NCI-H82 (cell line): ENCODE results near the gene RXRG.
A peak's percentile ranks its signal among the peaks of the same experiment; 100 is the strongest.

Experiments
- DNase-seq: peaks from one replicate; lab custom pipeline; 2025; lab: John Stamatoyannopoulos, UW

Gene RXRG

DNA sequence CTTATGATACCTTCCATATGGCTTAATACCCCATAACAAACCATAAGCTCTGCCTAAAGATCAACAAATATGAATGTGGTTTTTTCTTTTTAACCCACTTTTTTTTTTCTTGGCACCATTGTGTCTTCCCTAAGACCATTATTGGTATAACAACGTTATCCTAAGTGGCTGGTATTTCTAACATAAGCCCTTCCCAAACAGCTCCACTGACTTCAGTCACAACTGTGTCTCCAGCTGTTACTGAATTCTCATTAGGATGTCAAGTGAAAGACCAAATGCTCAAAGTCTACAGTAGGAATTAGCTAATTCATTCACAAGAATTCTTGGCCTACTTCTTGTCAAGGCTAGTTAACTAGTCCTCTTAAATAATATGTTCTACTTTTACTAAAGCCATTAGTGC lies 4.2 kb upstream of the RXRG start:
- peak; percentile 88 for DNase-seq

DNA sequence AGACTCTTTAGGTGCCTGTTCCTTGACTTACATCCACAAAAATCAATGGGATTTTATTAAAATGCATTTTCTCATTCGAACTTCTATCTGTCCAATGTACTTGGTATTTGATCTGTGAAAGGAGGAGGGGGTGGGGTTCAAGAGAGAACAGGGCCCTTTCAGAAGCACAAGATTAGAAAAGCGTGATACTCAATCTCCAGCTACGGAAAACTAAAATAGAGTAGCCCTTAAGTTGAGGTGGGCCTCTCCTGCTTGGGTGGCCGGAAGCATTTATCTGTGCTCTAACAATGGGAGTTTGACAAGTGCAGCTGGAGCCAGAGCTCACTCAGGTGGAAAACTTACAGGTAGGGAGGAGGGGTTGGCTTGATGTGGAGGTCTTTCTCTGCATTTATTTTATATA lies 462 bp upstream of the RXRG start:
- DNase-seq: peak; percentile 49

DNA sequence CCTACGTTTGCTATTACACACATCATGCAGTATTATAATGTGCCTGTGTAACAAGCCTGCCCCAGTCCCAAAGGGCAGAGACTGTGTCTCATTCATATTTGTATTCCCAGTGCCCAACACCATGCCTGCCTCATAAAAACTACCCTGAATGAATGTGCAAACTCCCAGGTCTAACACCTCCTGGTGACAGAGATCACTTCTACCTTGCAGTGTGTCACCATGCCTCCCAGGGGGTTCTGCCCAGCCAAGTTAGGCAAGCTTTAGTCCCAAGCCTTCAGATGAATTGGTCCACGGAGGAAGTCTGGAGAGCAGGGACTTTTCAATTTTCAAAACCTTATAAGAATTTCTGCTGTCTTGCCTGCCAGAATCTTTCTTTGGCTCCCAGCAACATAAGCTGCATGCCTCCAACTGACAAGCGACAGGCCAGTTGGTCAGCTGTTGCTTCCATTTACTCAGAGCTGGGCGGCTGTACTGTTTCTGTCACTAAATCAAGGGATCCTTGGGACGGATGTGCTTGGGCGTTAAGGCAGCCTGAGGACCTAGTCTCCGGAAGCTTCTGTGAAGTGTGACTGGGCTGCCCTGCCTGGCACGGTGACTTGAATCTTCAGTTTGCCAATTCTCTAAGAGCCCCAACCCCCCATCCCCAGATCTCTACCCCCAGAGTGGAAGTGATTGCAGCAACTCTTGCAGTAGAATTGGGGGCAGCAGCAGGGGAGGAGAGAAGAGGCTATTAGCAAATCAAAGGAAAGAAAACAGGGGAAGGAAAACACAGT lies 1.2 kb downstream of the RXRG start:
- peak; percentile 75 for DNase-seq

DNA sequence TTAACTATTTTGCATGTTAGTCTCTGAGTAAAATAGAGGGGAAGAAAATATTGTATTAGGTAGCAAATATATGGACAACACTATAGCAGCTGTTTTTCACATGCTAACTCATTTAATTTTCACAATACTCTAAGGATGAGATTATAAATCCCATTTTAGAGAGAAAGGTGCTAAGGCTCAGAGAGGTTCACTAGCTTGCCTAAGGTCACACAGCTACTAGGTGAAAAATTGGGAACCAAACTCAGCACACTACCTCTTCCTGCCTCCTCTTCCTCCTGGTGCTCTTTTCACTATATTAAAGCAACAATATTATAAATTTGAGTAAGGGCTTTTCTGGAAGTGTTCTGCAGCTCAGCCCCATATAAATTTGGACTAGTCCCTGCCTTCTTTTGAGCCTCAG lies 2.3 kb downstream of the RXRG start:
- DNase-seq: no peak

DNA sequence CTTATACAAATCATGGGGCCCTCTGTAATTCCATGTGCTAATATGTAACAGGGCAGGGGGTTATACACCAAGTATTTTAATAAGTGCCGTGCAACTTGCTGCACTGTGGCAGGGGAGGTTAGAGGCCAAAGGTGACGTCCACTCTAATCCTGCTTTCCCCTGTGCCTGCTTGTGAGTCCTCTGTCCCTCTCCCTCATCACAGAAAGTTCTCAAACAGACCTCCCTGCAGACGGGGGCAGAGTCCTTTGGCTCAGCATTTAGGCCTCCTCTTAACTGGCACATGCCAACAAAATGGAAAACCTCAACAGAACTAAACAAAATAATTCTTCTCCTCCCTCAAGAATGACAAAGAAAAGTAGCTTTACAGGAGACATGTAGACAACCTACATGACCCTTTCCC lies 2.9 kb downstream of the RXRG start:
- peak; percentile 73 for DNase-seq

DNA sequence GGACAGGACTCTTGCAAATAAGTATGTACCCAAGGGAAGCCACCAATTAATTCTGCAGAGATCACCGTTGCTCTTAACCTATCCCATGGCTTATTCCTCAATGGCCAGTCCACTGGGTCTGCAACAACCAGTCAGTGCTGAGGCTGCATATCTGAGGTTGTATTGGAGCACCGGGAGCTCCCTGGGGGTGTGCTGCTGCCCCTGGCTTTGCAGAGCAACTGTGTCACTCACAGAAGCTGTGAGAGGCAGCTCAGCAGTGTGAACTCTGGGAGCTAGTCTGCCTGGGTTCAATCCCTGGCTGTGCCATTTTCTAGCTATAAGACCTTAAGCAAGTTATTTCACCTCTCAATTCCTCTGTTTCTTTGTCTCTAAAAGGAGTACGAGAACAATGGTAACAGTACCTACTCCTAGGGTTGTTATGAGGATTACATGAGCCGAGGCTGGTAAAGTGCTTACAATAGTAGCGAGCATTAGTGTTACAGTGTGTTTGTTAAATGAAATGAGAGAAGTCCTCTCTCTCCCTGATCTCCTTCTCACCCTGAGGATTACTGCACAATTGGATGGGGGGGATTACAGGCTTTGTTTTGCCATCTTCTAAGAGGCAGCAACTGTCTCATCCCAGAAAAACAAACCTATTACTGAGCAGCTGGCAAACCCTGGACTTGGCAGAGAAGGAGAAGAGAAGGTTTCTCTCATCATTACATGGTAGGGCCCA lies 3.6 kb downstream of the RXRG start:
- peak; percentile 99 for DNase-seq

DNA sequence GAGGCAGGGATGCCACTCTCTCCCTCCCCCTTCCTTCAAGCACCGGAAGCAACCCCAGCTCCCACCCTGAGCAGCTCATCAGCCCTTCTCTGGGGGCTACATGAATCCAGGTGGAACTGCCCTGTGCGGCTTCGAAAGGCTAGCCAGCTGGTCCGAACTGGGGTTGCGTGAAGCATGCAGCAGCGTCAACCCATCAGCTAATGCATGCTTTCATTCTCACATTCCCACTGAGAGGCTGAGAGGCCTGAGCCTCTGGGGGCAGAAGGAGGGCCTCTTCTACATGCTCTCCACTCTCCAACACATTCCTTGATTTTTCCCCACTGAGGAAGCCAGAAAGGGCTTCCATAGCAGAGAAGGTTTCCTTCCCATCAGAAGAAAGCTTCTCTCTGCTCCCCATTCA lies 5.6 kb downstream of the RXRG start:
- DNase-seq: peak; percentile 85

DNA sequence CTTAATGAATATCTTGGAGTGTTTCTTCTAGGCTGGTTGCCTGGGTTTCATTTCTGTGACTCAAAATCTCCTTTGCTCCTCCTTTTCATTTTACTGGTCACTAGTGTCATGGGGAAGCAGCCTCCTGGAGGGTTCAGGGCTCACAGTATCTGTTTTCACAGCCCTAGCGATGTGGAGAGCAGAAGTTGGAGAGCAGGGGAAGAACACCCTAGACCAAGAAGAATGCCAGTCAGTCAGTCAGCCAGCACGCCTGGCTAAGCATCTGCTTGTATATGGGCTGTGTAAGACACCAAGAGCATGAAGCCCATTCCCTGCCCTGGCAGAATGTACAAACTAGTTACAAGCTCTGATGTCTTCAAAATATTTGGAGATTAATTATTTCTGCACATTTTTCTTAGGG lies 7.9 kb downstream of the RXRG start:
- peak; percentile 15 for DNase-seq

DNA sequence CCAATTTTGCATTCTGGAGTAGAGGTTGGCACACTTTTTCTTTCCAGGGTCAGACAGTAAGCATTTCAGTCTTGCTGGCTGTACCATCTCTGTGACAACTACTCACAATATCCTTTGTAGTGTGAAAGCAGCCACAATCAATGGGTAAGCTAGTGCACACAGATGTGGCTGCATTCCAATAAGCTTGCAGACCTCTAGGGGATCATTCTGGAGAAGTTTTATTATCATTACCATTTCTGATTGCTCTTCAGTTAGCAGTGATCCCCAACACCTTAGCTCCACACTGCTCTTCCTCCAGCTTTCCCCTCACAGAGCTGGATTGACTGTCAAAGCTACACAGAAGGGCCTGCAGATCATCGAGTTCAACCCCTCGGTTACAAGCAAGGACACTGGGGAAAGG lies 9.1 kb downstream of the RXRG start:
- peak; percentile 23 for DNase-seq

DNA sequence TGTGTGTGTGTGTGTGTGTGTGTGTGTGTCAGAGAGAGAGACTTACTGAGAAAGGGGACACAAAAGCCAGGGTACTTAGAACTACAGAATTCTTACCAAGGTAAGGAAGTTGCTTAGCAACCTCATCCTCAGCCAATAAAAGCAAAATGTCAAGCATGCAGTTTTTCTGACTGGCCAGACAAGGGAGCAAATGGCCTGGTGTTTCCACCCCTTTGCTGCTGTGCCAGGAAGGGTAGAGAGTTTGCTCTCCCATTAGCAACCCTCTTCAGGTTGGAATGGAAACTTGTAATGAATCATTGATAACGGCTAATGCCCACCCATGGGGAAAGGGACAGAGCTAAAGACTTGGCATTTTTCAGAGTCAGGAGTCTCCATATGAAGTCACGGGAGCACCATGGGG lies 10.6 kb downstream of the RXRG start:
- DNase-seq: no peak

DNA sequence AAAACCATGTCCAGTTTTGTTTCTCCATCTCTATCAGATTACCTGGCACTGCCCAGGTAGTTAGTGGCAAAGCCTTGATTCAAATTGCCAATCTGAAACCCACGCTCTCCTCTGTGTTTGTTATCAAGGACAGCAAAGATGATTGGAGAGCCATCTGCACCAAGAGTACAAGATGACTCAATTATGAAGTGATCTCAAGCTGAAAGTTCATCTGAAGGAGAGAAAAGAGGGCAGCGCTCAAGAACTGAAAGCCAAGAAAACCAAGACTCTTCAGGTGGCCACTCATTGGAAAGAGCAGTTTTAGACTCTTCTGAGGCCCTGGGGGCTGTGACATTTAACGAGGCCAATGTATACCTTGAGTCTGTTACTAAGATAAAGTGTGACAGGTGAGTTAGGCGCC lies 13.8 kb downstream of the RXRG start:
- no peak for DNase-seq

DNA sequence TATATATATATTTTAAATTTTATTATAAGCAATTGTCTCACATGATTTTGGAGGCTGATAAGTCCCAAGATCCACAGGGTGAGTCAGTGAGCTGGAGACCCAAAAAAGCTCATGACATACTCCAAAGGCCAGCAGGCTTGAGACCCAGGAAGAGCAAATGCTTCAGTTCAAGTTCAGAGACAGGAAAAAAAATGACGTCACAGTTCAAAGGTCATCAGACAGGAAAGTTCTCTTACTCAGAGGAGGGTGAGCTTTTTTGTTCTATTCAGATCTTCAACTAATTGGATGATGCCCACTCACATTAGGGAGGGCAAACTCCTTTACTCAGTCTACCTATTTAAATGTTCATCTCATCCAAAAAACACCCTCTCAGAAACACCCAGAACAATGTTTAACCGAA lies 18.2 kb downstream of the RXRG start:
- no peak for DNase-seq

DNA sequence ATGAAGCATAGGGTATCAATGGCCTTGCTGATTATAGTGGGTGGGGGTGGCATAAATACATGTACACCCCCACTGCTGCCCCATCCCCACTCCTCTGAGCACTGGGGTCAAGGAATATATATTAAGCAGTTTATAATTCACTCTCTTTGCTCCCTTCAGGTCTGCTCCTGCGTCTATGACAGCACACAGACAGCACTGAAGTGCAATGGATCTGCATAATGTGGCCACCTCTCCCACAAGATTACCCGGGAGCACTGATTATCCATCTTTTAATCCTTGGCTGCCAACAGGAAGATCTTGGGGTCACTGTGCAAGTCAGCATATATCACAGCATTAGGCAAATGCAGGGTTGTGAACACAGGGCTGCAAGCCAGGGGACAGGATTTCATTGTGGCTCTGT lies 19.3 kb downstream of the RXRG start:
- DNase-seq: peak; percentile 71

DNA sequence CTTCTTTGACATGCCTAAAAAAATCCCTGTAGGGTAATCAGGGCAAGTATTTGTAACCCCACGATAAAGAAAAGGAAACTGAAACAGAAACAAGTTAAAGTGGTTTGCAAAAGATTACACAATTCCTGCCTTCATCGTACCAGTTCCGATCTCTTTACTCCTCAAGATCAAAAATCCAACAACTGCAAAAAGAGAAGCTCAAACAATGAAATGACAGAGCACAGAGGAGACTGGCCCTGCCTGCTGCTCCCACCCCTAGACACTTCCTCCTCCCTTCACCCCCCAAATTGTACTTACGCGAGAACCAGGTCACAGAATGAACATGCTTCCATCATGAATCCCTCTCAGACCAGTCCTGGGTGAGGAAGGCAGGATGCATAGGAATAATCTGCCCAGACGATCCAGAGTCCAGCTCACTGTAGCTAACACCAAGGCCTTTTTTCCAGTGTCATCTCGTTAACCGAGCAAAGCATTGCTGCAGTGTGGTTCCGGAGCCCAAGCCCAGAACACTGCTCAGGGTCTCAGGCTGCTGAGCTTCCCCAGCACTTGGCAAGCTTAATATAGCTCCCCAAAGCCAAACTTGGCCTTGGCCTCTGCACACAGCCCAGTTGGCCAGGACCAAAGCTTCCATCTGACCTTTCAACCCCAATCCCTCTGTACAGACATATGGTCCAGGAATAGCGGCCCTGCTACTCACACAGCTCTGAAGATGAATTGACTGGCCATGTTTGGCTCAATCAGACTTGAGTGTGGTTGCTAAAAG lies 20.3 kb downstream of the RXRG start:
- DNase-seq: no peak

DNA sequence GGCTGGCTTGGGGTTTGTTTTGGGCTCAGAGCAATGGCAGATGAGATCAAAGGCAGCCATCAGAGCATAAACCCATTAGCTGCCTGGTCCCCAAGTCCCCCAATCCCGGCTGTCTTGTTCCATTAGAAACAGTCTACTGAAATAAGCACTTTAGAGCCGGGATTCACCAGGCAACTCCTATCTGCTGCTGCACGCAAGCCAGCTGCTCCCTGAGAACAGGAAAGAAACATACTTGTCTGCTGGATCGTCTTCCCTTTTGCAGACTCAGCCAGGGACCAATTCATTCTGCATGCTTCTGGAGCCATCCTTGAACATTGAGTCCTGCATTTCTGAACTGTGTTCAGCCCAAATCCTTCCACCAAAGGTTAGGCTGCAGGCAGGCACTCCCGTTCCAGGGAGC lies 21.8 kb downstream of the RXRG start:
- DNase-seq: peak; percentile 75

DNA sequence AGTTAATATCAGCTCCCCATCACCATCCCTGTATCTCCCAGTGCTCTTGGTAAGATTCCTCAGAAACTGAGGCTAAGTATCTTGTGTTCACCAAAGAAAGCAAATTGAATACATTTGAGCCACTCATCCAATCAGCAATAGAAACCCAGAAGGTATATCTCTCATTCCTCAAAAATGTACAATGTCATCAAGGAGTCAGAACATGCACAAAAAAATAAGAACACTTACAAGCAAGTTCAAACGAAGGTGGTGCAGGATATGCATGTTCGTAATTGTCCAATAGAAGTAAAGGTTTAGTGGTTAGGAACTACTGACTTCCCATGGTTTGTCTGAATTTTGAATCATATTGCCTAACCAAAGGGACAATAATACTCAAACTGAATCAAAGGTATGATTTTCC lies 24.3 kb downstream of the RXRG start:
- DNase-seq: no peak

DNA sequence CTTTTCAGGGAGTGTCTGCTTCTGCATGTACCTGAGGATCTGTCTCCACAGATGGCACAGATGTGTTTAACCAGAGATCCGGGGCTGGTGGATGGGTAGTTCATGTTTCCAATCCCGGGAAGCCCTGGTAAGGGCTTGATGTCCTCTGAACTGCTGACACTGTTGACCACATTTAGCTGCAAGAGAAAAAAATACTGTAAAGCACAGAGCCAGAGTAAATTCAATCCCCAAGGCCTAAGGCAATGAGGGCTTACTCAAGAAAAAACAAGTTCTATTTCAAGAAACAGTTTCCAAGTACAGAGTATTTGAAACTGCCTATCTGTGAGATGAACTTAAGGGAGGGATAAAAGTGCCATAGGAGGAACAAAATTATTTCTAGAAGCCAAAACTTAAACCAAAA lies 25.1 kb downstream of the RXRG start:
- no peak for DNase-seq

DNA sequence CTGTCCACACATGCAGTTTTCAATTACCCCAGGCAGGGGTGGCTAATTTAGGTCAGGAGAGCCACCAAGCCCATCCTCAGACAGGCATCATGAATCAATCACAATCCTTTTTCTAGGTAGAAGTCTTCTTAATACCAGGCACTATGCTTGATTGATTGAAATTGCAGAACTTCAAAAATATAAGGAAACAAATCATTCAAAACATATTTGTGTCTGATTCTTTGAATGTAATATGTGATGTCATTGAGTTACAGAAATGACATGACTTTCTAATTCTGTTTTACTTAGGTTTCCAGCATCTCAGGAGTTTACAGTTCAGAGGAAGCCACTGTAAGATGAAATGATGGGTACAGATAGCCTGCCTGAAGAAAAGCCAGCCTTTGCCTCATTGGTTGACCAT lies 26.7 kb downstream of the RXRG start:
- no peak for DNase-seq

DNA sequence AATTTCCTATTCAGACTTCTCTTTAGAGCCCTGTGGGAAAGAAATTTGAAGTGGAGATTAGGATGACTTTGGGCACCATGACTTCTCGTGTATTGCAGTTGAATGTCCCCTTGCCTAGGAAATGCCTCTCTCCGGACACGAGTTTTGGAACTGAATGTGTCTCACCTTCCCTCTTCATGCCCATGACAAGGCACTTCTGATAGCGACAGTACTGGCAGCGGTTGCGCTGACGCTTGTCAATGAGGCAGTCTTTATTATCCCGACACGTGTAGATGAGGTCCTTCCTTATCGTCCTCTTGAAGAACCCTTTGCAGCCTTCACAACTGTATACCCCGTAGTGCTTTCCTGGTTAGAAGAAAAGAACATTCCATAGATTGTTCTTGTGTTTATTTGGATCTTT lies 28.1 kb downstream of the RXRG start:
- no peak for DNase-seq

DNA sequence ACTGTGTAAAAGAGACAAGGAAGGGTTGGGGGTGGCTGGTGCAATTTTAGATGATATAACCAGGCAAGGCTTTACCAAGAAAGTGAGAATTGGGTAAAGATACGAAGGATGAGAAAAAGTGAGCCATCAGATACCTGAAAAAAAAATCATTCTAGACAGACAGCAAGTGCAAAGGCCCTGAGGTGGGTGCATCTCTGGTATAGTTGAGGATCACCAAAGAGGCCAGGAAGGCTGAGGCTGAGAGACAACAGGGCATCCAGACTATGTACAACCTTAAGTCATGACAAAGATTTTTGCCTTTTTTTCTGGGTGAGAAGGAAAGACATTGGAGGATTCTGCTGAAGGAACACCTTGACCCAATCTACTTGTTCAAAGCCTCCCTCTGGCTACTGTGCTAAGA lies 29.9 kb downstream of the RXRG start:
- DNase-seq: no peak

DNA sequence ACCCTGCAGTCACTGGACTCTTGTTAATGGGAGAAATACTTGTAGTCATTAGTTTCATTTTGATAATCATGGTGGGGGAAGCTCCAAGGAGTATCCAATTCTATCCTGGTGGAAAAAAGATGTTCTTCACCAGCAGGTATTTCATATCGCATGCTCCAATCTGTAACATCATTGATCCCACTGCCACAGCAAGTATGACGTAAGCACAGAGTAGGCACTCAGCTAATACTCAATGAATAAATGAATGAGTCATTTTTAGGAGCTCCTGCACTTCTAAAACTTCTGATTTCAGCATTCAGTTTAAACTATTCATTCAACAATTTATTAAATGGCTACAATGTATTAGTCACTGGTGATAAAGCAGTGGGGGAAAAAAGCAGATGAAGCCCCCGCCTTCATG lies 30.3 kb downstream of the RXRG start:
- DNase-seq: no peak

DNA sequence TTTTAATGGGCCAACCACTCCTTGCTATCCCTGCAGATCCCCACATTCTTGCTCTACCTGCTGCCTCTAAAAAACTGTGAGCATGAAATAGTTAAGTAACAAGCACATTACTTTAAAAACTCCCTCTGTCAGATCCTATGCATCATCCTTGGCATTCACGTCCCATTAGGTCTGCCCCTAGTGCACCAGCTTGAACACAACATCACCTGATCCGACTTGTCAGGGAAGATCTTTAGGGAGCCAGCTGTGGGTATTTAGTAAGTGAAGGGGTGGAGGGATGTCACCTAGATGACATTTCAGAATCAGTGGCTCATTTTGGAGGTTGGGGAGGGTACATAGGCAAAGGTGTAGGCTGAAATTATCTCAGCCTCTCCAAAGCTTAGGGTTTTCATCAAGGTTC lies 33.5 kb downstream of the RXRG start:
- peak; percentile 33 for DNase-seq
